ENCODE results near the gene SYCE3.
"Not testable (repeated sequence)": the region's sequence is repeated elsewhere in the genome, so short reads cannot be mapped to it uniquely, and the experiment has no call there.

Gene SYCE3

DNA sequence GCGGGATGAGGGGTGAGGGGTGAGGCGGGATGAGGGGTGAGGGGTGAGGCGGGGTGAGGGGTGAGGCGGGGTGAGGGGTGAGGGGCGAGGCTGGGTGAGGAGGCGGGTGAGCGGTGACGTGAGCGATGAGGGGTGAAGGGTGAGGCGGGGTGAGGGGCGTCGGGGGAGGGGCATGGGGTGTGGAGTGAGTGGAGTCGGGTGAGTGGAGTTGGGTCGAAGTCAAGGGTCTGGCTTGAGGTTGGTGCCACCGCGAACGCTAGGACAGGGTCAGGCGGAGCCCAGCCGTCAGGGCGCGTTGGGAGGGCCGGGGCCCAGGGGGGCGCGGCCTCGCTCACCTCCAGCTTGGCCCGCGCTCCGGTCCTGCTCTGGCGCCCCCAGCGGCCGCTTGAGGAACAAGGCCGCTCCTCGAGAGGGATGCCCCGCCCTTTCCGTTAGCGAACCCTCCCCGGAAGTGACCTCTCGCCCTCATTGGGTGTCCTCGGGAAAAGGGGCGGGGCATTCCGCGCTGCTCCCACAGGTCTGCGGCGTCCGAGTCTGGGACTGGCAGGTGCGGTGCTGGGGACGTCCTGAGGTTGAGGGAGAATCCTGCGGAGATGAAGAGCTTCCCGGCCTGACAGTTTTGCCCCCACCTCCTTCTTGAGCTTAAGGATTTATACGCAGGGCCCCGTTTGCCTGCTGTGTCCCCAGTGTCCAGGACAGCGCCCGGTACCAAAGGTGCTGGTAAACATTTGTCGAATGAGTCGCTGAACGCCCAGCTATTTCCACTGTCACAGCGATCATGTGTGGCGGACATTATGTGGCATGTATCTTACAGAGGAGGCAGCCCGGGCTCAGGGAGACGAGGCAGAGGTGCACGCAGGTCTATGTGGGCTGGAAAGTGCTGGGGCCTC, at the start of gene SYCE3:
SYCE3 (minus strand) TSS at position 397 of the 890 bp plus-strand sequence. CDS start 6,514 bp downstream, outside the sequence.
- H3K4me1 Mint-ChIP-seq (ENCODE audit: low read depth): peaks cover 18% of the 10 kb centered on the region
- H3K27me3 Mint-ChIP-seq: no peaks in the 10 kb centered on the region
- no peaks in the 10 kb centered on the region for H3K36me3 Mint-ChIP-seq (ENCODE audit: low read depth)
- no peaks in the 10 kb centered on the region for H3K9me3 Mint-ChIP-seq
- peak within 1 kb of the TSS; percentile 66 for H3K27ac Mint-ChIP-seq
- peak within 1 kb of the TSS; percentile 89 for H3K4me3 Mint-ChIP-seq

GRCh38 chr22:50612168-50612527, 49.4 kb upstream of the SYCE3 start:
- Mint-ChIP-seq H3K9me3 (no peaks in the 10 kb centered on the region), H3K4me3 (no peak overlapping the region), H3K4me1 (ENCODE audit: low read depth) (no peaks in the 10 kb centered on the region), H3K27me3 (peaks cover 12% of the 10 kb centered on the region), H3K27ac (no peak overlapping the region), H3K36me3 (ENCODE audit: low read depth) (no peaks in the 10 kb centered on the region)

DNA sequence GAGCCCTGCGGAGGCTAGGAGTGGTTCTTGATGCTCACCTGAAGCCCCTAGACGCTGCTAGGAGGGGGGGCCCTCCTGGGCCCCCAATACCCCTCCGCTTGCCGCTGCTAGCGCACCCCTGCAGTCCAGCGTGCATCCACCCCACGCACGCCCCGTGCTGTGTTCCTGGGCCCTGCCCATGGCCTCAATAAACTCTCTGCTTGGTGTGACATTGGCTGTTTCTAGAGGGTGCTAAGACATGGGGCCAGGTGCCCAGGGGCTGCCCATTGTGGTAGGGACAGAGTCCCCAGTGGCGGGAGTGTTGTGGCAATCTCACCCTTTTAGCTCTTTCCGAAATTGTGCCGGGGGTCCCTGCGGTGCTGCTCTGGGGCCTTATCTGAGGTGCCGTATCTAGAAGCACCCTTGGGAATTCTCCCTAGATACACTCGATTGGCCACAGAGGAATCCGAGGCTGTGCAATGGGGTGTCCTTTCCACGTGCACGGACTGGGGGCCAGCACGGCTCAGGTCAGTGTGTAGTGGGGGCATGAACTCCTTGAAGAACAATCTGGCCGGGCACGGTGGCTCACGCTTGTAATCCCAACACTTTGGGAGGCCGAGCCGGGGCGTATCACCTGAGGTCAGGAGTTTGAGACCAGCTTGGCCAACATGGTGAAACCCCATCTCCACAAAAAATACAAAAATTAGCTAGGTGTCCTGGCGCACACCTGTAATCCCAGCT, 48.8 kb upstream of the SYCE3 start:
- Mint-ChIP-seq H3K27me3 (peaks cover 12% of the 10 kb centered on the region), H3K4me3 (no peak overlapping the region), H3K27ac (no peak overlapping the region), H3K9me3 (no peaks in the 10 kb centered on the region), H3K4me1 (ENCODE audit: low read depth) (no peaks in the 10 kb centered on the region), H3K36me3 (ENCODE audit: low read depth) (no peaks in the 10 kb centered on the region)

DNA sequence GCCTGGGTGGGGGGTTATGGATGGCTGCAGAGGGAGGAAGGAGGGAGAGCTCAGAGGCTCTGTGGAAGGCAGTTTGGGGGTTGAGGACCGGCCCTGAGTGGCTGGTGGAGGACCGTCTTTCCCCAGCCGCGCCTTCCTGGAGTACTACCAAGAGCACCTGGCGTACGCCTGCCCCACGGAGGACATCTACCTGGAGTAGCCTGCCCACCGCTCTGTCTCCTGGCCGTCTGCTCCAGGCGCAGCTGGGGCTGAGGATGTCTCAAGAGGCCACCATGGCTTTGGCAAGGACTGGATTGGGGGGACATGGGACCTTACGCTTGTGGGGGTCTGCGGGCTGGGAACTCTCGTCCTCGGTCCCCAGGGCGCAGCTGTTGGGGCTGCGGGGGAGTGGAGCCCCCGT, 47.9 kb upstream of the SYCE3 start:
- H3K4me3 Mint-ChIP-seq: no peak overlapping the region
- no peak overlapping the region for H3K27ac Mint-ChIP-seq
- no peaks in the 10 kb centered on the region for H3K36me3 Mint-ChIP-seq (ENCODE audit: low read depth)
- peaks cover 17% of the 10 kb centered on the region for H3K27me3 Mint-ChIP-seq
- no peaks in the 10 kb centered on the region for H3K4me1 Mint-ChIP-seq (ENCODE audit: low read depth)
- no peaks in the 10 kb centered on the region for H3K9me3 Mint-ChIP-seq

- peaks cover 19% of the 10 kb centered on the region for H3K27me3 Mint-ChIP-seq
- H3K27ac Mint-ChIP-seq: no peak overlapping the region
- no peaks in the 10 kb centered on the region for H3K36me3 Mint-ChIP-seq (ENCODE audit: low read depth)
- H3K4me1 Mint-ChIP-seq (ENCODE audit: low read depth): no peaks in the 10 kb centered on the region
- no peak overlapping the region for H3K4me3 Mint-ChIP-seq
- no peaks in the 10 kb centered on the region for H3K9me3 Mint-ChIP-seq
These were observed 47.3 kb upstream of the SYCE3 start for GRCh38 chr22:50610041-50610451.

- Mint-ChIP-seq H3K4me3 (no peak overlapping the region), H3K36me3 (ENCODE audit: low read depth) (no peaks in the 10 kb centered on the region), H3K27ac (no peak overlapping the region), H3K9me3 (no peaks in the 10 kb centered on the region), H3K4me1 (ENCODE audit: low read depth) (no peaks in the 10 kb centered on the region), H3K27me3 (peaks cover 20% of the 10 kb centered on the region)
These were observed 46.9 kb upstream of the SYCE3 start for GRCh38 chr22:50609599-50609998.

- no peak overlapping the region for H3K4me3 Mint-ChIP-seq
- H3K36me3 Mint-ChIP-seq (ENCODE audit: low read depth): no peaks in the 10 kb centered on the region
- H3K27ac Mint-ChIP-seq: no peak overlapping the region
- H3K4me1 Mint-ChIP-seq (ENCODE audit: low read depth): no peaks in the 10 kb centered on the region
- H3K27me3 Mint-ChIP-seq: peaks cover 20% of the 10 kb centered on the region
- no peaks in the 10 kb centered on the region for H3K9me3 Mint-ChIP-seq
These were observed 46.3 kb upstream of the SYCE3 start for GRCh38 chr22:50608996-50609395.

DNA sequence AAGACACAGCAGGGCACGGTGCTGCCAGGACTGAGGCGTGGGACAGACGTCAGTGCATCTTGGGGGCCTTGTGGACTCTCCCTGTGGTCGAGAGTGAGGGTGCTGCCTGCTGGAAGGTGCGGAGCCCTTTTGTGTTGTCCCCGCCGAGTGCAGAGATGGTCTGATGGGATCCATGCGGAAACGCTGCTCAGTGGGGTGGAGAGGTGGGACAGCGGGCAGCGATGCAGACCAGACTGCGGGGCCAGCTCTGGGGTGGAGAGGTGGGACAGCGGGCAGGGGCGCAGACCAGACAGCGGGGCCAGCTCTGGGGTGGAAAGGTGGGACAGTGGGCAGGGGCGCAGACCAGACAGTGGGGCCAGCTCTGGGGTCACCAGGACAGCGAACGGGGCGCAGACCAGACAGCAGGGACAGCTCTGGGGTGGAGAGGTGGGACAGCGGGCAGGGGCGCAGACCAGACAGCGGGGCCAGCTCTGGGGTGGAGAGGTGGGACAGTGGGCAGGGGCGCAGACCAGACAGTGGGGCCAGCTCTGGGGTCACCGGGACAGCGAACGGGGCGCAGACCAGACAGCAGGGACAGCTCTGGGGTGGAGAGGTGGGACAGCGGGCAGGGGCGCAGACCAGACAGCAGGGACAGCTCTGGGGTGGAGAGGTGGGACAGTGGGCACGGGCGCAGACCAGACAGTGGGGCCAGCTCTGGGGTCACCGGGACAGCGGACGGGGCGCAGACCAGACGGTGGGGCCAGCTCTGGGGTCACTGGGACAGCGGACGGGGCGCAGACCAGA, 45.5 kb upstream of the SYCE3 start:
- not testable (repeated sequence) for H3K36me3 Mint-ChIP-seq (ENCODE audit: low read depth); H3K9me3 Mint-ChIP-seq; H3K4me1 Mint-ChIP-seq (ENCODE audit: low read depth); H3K27ac Mint-ChIP-seq; H3K4me3 Mint-ChIP-seq
- H3K27me3 Mint-ChIP-seq: peaks cover 23% of the 10 kb centered on the region

DNA sequence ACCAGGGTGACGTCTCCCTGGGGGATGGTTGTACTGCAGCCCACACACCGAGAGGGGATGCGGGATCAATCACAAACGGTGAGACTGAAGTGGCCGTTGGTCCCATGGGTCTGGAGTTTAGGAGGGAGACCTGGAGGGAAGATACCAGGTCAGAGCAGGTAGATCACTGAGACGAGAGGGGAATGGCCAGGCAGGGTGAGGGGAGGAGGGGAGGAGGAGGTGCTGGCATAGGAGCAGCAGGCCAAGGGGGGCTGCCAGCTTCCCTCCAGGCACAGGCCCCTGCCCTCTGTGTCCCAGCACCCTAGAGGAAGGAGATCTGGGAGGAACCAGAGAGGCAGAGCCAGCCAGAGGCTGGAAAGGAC, 44.9 kb upstream of the SYCE3 start:
- Mint-ChIP-seq H3K36me3 (ENCODE audit: low read depth) (no peaks in the 10 kb centered on the region), H3K9me3 (no peaks in the 10 kb centered on the region), H3K4me3 (no peak overlapping the region), H3K27me3 (peaks cover 29% of the 10 kb centered on the region), H3K4me1 (ENCODE audit: low read depth) (no peaks in the 10 kb centered on the region), H3K27ac (no peak overlapping the region)

DNA sequence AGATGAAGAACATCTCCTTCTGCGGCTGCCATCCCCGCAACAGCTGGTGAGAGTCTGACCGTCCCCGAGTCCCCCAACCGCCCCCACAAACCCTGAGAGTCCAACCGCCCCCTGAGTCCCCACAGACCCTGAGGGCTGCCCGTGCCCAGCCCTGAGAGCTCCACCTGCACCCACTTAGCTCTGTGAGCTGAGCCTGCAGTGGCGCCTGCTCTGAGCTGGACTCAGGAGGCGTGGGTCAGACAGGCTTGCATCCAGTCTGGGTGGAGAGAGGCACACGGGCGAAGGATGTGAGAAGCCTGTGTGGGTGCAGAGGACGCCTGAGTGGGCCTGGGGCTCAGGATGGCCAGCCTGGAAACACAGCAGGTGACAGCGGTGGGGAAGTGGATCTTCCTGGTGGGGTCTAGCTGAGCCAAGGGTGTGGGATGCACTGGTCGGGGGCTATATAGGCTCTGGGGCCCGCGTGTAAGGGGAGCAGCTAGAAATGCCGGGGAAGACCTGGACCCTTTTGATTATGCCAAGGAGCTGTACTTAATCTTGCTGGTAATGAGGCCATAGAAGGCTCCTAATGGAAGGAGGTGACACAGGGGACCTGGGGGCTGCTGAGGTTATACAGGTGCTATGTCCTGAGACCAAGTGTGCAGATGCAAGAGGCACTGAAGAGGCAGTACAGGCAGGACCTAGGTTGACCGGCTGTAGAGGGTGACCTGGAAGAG, 44.4 kb upstream of the SYCE3 start:
- no peaks in the 10 kb centered on the region for H3K36me3 Mint-ChIP-seq (ENCODE audit: low read depth)
- H3K9me3 Mint-ChIP-seq: no peaks in the 10 kb centered on the region
- H3K27ac Mint-ChIP-seq: no peak overlapping the region
- H3K27me3 Mint-ChIP-seq: peaks cover 30% of the 10 kb centered on the region
- no peaks in the 10 kb centered on the region for H3K4me1 Mint-ChIP-seq (ENCODE audit: low read depth)
- no peak overlapping the region for H3K4me3 Mint-ChIP-seq

GRCh38 chr22:50606165-50606945, 43.6 kb upstream of the SYCE3 start:
- Mint-ChIP-seq H3K4me3 (no peak overlapping the region), H3K9me3 (no peaks in the 10 kb centered on the region), H3K27me3 (peaks cover 37% of the 10 kb centered on the region), H3K4me1 (ENCODE audit: low read depth) (peaks cover 6% of the 10 kb centered on the region), H3K36me3 (ENCODE audit: low read depth) (no peaks in the 10 kb centered on the region), H3K27ac (no peak overlapping the region)

DNA sequence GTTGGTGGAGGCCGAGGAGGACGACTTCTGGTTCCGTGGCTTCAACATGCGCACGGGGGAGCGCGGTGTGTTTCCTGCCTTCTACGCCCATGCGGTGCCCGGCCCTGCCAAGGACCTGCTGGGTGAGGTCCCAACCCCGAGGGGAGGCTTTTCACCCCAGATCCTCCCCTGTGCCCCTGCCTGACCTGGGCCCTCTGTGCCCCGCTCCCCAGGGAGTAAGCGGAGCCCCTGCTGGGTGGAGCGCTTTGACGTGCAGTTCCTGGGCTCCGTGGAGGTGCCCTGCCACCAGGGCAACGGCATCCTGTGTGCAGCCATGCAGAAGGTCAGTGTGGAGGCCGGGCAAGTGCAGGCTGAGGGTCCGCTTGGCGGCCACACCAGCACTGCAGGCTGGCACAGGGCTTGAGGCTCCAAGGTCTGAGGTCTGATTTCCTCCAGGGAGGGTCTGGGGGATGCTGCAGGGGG, 42.9 kb upstream of the SYCE3 start:
- Mint-ChIP-seq H3K4me1 (ENCODE audit: low read depth) (peaks cover 6% of the 10 kb centered on the region), H3K4me3 (no peak overlapping the region), H3K27me3 (peaks cover 37% of the 10 kb centered on the region), H3K27ac (no peak overlapping the region), H3K36me3 (ENCODE audit: low read depth) (no peaks in the 10 kb centered on the region), H3K9me3 (no peaks in the 10 kb centered on the region)

DNA sequence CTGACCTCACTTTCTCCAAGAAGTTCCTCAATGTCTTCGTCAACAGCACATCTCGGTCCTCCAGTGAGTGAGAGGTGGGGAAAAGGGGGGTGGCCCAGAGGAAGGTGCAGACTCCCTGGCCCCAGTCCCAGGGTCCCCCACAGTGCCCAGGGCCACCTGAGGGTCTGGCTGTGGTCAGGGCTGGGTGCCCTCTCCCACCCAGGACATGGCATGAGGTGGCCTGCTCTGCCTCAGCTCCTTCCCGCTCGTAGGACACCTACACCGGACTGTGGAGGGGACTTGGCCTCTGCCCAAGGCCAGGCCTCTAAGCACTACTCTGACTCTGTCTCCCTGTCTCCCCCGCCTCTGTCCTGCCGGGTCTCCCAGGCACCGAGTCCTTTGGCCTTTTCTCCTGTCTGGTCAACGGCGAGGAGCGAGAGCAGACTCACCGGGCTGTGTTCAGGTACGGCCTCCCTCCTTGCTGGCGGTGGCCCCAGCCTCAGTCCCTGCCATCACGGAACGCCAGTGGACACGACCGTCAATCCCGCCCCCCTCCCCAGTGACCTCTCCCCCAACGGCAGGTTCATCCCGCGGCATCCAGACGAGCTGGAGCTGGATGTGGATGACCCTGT, 42.4 kb upstream of the SYCE3 start:
- Mint-ChIP-seq H3K9me3 (no peaks in the 10 kb centered on the region), H3K4me3 (no peak overlapping the region), H3K36me3 (ENCODE audit: low read depth) (no peaks in the 10 kb centered on the region), H3K4me1 (ENCODE audit: low read depth) (peaks cover 6% of the 10 kb centered on the region), H3K27ac (no peak overlapping the region), H3K27me3 (peaks cover 34% of the 10 kb centered on the region)
